ENCODE data around the gene KCNQ1.

Gene KCNQ1

GRCh38 chr11:2693271-2694261, 248.8 kb downstream of the KCNQ1 start:
- TF ChIP-seq CTCF (IDR thresholded peaks at IDR 0.05; ENCODE audit: low read depth, low read length) = no peak

GRCh38 chr11:2694495-2694894, 249.7 kb downstream of the KCNQ1 start:
- TF ChIP-seq CTCF (IDR thresholded peaks at IDR 0.05; ENCODE audit: low read depth, low read length) = no peak
- H3K4me3 ChIP-seq (ENCODE audit: low read depth, low read length) = no peak overlapping the region

More at GRCh38 chr11:2693271-2694261, 248.8 kb downstream of the KCNQ1 start:
- H3K4me3 ChIP-seq (ENCODE audit: low read depth, low read length) = no peak overlapping the region

GRCh38 chr11:2694995-2695939, 250.5 kb downstream of the KCNQ1 start:
- H3K4me3 ChIP-seq (ENCODE audit: low read depth, low read length) = no peak overlapping the region
- TF ChIP-seq CTCF (IDR thresholded peaks at IDR 0.05; ENCODE audit: low read depth, low read length) = no peak

GRCh38 chr11:2696455-2696854, 251.6 kb downstream of the KCNQ1 start:
- no peak overlapping the region for H3K4me3 ChIP-seq (ENCODE audit: low read depth, low read length)
- TF ChIP-seq CTCF (IDR thresholded peaks at IDR 0.05; ENCODE audit: low read depth, low read length) = no peak

- H3K4me3 ChIP-seq (ENCODE audit: low read depth, low read length) = peak overlapping the region; percentile 77
- TF ChIP-seq CTCF (IDR thresholded peaks at IDR 0.05; ENCODE audit: low read depth, low read length) = no peak
Measured at GRCh38 chr11:2697866-2698265, 253.1 kb downstream of the KCNQ1 start.

GRCh38 chr11:2698386-2699184, 253.8 kb downstream of the KCNQ1 start:
- no peak for TF ChIP-seq CTCF (IDR thresholded peaks at IDR 0.05; ENCODE audit: low read depth, low read length)
- peak overlapping the region; percentile 77 for H3K4me3 ChIP-seq (ENCODE audit: low read depth, low read length)
